Measurements from ENCODE around the gene VN1R5.
"Not testable (repeated sequence)": the region's sequence is repeated elsewhere in the genome, so short reads cannot be mapped to it uniquely, and the experiment has no call there.

VN1R5 gene

DNA sequence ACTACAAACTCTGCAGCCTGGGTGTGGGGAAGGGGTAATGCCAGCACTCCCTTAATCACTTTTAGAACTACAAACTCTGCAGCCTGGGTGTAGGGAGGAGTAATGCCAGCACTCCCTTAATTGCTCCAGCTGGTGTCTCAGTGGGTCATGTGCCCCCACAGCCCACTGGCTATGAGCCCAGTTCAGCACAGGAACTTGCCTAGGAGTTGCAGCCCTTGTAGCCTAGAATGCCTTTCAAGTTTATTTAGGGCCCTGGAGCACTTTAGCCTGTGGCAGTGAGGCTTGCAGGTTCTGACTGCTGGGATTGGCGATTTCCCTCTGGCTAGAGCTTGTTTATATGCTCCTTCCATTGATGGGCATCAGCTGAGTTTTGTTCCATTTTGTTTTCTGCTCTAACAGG lies 17.1 kb downstream of the VN1R5 start:
- no peak for DNase-seq (ENCODE audit: low read depth in 2 of 2)

DNA sequence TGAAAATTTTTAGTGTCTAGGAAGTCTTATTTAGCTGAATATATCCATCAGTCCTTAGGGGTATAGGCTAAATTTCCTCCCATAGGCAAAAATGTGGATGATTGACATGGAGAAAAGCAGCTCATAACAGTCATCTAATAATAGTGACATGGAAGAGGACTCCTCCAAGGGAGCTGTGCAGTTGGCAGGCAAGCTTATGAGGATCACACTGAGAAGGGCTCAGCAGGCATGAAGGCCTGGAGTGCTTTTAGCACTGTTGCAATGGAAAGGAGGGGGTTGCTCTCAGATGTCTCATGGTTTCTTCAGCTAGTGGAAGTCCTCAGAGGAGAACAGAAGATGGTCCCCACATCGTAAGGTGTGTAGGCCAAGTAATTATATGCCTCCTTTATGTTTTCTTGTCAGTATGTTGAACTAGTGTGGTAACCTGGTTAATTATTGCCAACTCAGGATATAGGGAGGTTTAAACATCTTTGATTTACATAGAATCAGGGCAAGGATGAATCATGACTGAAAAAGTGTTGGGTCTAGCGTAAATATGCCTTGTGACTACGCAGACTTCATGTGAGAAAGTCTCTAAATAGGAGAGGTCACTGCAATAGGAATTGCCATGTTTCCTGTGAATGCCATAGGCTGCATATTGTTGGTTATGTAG lies 18.9 kb downstream of the VN1R5 start:
- no peak for DNase-seq (ENCODE audit: low read depth in 2 of 2)

DNA sequence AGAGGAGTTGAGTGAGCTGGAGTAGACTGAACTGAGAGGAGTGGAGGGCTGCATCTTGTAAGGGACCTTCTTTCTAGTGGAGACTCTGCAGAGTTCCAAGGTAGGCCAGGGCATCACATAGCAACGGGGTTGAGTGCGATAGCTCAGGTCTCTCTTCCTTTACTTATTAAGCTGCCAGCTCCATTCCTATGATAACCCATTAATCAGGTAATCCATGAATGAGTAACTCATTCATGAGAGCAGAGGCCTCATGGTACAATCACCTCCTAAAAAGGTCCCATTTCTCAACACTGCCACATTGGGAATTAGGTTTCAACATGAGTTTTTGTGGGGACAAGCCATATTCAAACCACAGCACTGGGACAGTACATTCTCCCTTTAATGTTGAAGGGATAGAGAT lies 21.3 kb downstream of the VN1R5 start:
- no peak for DNase-seq (ENCODE audit: low read depth in 2 of 2)

DNA sequence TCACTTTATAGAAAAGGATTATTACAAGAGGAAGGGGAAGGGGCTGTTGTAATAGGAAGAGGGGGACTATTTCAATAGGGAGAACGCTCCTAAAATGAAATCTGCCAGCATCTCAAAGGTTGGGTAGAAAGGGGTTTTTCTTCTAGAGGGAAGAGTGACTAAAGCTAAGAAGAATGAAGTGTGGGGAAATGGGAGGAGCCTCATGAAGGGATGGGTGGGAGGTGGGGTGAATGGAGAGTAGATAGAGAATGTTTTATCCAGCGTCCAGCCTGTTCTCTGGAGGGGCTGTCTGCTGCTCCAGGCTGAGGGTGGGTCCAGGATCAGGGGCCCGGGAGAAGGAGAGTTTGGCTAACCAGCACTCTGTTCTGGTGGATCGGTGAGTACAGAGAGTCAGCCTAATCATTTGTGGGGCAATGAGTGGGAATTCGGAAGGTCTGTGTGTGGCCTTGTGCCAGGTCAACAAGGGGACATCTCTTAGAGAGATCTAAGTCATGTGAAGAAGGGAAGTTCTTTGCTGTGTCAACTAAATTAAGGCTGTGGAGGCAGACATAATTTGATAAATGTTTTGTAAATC lies 25.2 kb downstream of the VN1R5 start:
- DNase-seq (ENCODE audit: low read depth in 2 of 2): no peak

DNA sequence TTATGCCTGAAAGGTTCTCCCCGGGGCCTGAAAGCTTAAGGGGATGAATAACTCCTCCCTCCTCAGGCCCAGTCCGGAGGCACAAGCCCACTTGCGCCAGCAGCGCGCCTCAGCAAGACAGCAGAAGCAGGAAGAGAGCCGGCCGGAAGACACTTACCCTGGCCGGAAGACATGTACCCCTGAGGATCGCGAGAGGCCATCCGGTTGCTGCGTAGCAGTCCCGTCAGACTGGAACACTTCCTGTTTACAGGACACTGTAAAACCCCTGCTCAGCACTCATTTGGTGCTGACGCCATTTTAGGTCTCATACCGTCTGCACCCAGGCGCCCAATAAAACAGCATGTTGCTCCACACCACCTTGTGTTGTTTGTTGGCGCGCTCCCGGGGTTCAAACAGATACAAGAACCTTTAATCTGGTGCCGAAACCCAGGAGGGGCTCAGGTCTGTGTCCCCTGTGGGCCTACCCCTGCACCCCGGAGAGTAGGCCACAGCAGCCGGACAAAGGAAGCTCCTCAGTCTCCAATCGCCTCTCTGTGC lies 30.3 kb downstream of the VN1R5 start:
- DNase-seq (ENCODE audit: low read depth in 2 of 2): no peak

DNA sequence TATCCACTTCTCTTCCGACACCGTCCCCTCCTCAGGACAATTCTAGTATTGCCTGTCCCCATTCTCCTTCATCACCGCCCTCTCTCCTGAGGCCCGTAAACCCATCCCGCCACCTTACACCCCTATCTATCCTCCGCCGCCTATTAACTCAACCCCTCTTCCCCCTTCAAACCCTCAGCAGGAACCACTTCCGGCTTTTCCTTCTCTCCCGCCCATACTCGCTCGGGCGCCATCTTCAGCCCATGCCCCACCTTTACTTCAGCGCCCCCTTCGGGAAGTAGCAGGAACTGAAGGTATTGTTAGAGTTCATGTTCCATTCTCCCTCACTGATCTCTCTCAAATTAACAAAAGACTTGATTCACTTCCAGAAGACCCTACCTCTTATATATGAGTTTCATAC lies 31.6 kb downstream of the VN1R5 start:
- no peak for DNase-seq (ENCODE audit: low read depth in 2 of 2)

DNA sequence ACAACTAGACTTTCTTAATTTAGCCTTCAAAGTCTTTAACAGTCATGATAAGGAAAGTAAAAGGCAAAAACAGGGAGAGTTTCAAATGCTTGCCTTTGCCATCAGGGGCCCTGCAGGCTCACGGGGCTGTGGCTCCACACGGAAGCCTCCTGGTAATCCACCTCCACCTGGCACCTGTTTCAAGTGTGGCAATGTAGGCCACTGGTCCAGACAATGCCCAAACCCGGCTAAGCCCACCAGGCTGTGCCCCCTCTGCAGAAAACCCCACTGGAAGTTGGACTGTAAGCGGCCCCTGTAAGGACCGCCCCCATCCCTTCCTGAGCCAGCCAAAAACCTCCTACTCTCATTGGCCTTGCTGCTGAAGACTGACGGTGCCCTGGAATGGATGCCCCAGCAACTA lies 32.5 kb downstream of the VN1R5 start:
- no peak for DNase-seq (ENCODE audit: low read depth in 2 of 2)

DNA sequence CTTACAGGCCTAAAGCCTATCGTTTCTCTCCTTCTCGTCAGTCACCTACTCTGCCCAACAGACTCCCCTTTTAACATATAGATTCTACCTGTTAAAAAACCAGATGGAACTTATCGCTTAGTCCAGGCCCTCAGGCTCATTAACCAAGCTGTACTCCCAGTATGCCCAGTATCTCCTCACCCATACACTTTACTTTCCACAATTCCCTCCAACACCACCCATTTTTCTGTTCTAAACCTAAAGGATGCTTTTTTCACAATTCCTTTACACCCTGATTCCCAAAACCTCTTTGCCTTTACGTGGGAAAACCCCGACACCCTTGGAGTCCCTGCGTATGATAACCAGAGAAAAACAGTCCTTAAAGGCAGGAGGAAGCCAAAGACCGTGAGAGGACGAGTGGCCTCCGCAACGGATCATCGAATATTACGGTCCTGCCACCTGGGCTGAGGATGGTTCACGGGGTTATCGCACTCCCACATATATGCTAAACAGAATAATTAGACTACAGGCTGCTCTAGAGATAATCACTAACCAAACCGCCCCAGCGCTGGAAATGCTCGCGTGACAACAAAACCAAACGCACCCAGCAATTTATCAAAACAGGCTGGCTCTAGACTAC lies 33.5 kb downstream of the VN1R5 start:
- not testable (repeated sequence) for DNase-seq (ENCODE audit: low read depth in 2 of 2)

DNA sequence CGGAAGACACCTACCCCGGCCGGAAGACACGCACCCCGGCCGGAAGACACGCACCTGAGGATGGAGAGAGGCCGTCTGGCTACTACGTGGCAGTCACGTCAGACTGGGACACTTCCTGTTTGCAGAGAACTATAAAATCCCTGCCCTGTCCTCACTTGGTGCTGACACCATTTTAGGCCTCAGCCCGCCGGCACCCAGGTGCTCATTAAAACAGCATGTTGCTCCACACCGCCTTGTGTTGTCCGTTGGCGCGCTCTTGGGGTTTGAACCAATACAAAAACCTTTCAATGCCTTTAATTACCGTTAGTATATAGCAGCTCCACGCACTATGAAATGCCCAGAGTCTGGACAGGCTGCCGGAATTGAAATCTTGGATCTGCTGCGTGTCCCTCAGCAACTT lies 34.7 kb downstream of the VN1R5 start:
- DNase-seq (ENCODE audit: low read depth in 2 of 2): no peak

DNA sequence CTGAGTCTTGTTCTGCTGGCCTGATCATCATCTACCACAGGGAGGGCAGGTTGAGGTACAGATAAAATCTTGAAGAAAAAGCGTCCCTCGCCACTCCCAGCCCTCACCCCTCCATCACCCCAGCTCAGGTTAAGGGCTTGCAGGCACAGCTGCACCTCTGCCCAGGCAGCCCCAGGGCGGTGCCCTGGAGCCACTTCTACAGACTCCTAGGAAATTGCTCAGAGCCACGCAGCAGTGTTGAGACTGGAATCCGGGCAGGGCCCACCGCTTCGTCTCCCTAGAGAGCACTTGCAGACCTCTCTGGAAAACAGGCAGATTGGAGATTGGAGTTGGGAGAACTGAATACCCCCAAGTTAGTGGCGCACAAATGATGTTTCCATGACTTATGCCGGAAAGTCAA lies 35.3 kb downstream of the VN1R5 start:
- no peak for DNase-seq (ENCODE audit: low read depth in 2 of 2)

DNA sequence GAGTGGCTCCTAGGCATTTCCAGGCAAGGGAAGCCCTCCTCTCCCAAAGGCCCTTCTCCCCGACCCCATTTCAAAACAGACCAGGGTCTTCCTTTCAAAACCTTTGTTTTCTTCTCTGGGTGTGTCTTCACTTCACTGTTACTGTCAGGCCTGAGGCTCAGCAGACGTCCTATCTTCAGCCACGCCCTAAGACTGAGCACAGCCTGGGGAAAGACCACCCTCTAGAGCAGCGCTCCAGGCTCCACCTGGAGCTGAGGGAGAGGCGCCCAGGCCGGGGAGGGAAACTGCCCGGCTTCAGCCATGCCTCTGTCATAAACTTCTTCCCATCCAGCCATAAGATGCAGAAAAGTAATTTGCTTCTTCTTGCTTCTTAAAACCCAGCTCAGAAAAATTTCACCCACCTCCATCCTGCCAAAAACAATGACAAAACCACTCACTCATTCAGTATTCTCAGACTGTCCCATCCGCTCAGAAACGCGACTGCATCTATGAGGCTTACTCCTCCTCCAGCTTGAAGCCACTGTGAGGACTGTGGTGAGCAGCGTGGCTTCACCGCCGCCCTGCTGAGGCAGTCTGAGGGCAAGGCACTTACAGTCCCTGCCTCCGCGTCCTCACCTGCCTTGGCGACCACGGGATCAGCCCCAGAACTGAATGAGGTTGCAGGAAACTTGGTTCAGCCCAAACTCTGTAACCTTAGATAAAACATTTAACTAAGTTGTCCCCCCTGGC lies 36.1 kb downstream of the VN1R5 start:
- no peak for DNase-seq (ENCODE audit: low read depth in 2 of 2)

DNA sequence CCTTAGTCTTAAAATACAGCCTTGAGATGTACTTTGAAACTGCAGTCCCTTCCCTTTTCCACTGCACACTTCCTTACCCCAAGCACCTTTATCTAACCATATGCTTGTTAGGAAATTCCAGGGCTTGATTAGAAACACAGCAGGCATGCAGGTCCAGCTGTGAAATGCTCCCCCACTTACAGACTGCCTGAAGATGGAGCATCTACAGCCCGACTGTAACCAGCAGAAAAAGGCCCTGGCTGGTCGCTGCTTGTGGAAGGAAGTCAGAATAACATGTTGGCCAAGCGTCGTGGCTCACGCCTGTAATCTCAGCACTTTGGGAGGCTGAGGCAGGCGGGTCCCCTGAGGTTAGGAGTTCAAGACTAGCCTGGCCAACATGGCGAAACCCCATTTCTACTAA lies 37.2 kb downstream of the VN1R5 start:
- DNase-seq (ENCODE audit: low read depth in 2 of 2): no peak

DNA sequence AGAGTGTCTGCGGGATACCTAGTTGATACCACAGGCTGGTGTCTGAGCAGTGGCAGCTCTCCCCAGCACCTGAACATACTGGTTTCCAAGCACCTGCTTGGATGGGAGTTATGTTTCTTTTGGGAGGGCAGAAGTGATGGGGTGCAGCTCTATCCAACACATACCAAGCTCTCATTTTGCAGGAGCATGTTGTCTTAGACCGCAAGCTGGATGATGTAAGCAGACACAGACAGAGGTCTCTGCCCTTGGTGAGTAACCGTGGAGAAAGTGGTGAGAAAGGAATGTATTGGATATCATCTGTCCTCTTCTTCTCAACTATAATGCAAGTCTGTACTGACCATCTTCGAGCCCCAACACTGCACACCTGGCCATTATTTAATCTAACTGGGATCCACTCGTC lies 38.4 kb downstream of the VN1R5 start:
- no peak for DNase-seq (ENCODE audit: low read depth in 2 of 2)

DNA sequence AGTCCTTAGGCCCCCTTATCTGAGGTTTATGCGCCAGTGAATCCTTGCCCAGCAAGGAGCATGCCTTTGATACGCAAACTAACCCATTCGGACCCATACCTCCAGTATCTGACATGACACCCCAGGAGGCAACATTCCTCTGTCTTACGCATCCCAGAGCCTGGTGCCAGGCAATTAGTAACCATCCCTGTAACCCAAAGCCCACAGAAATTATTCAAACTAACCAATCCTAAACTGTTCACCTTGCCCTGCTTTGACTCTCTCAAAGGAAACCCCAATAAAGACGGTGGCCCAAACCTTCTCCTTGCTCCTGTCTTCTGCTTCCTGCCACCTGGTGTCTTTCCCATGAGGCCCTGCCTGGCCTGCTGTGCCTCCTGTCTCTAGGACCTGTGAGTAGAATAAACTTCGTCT lies 39.4 kb downstream of the VN1R5 start:
- no peak for DNase-seq (ENCODE audit: low read depth in 2 of 2)

DNA sequence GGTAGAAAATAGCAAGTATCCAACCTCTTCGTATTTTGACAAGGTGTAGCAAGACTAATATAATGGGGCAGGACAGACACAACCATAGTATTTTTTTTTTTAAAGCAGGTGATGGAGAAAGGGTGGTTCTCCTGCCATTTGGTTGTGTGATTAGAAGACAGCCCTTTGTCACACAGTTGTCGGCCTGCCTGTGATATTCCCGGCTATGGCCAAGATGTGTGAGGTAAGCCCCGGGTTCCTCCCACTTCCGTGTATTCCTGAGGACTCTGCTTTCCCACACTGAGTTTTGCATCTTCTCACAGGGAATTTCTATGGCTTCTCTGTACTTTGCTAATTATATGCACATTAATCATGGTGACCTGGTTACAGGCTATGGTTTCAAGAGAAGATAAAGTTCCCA lies 39.9 kb downstream of the VN1R5 start:
- DNase-seq (ENCODE audit: low read depth in 2 of 2): no peak

DNA sequence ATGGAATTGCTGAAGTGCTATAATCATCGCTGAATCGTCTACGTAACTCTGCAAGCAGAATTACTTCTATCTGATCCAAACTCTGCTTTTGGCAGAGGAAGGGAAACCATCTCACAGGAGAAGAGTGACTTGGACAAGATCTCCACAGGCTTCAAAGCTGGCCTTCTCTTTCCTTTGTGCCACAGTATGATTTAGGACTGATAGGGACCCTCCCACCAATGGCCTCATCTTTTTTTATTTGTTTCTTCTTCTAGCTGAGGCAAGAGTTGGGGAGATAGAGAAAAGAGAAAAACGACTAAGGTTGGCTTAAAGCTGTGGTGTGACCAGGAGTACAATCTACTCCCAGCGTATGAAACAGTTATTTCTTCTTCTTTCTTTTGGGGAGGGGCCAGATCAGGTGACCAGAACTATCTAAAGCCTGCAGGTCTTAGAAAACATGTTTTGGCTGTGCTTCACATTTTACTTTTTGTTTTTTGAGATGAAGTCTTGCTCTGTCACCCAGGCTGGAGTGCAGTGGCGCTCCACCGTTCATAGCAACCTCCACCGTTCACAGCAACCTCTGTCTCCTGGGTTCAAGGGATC lies 40.8 kb downstream of the VN1R5 start:
- DNase-seq (ENCODE audit: low read depth in 2 of 2): no peak

DNA sequence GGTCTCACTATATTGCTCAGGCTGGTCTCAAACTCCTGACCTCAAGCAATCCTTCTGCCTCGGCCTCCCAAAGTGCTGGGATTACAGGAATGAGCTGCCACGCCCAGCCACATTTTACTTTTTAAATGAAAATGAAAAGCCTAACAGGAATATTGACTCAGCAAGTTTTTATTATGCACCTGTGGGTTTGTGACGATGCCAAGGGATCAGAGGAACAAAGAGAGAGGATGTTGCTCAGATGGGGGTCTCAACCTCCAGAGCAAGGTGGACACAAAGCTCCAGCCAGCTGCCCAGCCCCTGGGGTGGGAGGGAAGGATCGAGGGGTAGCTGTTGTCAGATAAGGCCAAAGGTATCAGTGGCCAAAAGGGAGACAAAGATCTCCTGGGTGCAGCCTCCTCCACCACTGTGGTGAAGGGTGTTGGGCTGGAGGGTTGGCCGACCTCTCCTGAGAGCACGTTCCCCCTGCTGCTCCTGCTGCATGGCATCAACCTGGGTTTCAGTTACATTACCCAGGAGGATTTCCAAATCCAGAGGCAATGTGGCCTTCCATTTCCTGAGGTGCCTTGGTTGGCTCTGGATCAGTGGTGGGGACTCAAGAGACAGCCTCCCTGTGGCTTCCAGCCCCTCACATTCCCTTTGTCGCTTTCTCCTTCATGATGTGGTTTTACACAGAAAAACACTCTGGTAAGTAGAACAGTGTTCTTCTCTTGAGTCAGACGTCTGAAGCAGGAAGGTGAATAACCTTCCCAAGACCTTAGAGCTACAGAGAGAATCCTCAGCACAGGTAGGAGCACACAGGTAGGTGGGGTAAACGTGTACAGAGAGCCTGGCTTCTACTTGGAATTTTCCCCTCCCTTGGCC lies 41.6 kb downstream of the VN1R5 start:
- DNase-seq (ENCODE audit: low read depth in 2 of 2): no peak

DNA sequence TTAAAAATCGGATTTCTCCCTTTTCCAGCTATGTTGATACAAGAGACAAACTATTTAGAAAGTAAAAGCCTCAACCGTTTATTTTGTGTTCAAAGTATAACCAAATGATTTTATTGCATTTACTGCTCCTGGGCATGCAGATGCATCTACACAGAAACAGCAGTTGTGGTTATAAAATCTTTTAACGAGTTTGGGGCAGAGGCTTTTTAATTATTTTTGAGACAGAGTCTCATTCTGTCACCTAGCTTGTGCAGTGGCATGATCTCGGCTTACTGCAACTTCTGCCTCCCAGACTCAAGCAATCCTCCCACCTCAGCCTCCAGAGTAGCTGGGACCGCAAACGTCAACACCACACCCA lies 42.2 kb downstream of the VN1R5 start:
- DNase-seq (ENCODE audit: low read depth in 2 of 2): no peak

DNA sequence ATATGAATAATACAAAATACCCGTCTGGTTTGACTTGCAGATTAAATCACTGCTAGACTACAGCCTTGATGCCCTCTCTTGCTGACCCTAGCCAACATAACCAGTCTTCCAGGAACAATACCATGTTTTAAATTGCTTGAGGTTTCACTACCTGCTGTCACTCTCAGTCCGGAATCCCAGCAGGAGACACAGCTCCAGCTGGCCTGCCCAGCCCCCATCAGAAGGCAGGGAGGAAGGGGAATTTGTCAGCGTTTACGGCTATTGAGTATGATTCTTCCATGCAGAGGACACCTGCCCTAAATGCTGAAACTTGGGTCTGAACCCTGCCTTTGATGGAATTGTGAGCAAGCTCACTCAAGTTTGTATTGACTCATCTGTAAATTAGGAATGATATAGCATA lies 42.8 kb downstream of the VN1R5 start:
- no peak for DNase-seq (ENCODE audit: low read depth in 2 of 2)

DNA sequence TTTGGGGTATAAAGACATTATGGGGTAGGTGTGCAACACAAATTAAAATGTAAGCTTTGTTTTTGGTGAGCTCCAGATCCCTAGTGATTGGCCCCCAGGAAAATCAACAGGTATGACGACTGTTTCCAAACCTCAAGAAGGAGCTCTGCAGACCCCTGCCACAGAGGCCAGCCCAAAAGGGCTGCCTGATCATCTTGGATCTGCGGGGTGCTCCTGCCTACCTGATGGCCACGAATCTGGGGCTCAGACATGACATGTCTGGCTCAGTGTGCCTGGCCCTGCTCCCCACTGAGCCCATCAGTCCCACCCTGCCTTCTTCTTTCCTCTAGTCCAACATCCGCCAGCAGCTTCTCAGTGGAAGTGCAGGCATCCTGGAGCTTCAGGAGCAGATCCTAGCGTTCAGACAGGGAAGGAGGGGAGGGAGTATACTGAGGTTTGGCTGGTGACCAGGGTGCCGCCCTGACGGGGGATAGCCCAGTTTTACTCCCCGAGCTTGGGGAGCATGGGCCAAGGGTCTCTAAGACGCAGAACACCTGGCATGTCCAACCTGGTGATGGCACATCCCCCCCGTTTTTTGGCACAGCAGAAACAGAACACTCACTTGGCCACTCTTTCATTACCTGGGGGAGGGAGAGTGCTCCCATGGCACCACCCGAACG lies 44.0 kb downstream of the VN1R5 start:
- no peak for DNase-seq (ENCODE audit: low read depth in 2 of 2)

Data from activated CD8-positive, alpha-beta memory T cell treated with anti-CD3 and anti-CD28 coated beads for 4 hours (primary cell).